SK-N-MC (cell line): ENCODE results near the gene ITGAV.
A peak's percentile ranks its signal among the peaks of the same experiment; 100 is the strongest.

ENCODE experiments used
- DNase-seq: peaks from one replicate; pipeline ENCODE4 v3.0.0-alpha.2; 2011; ENCODE audit warnings: low read depth, low spot score
- H3K27ac ChIP-seq: fragments of 200-600 bp; sonication (generic); 2 replicates; pipeline ENCODE4 v1.5.1; 2016; ENCODE audit warnings: mixed run types
- H3K36me3 ChIP-seq: fragments of 200-600 bp; sonication (generic); 2 replicates; pipeline ENCODE4 v1.6.1; 2017; ENCODE audit warnings: antibody characterized with exemption, low read length, mixed read lengths; ENCODE audit not compliant: insufficient read depth
- H3K4me3 ChIP-seq: fragments of 200-600 bp; sonication (generic); 2 replicates; pipeline ENCODE4 v1.5.1; 2016
- H3K9ac ChIP-seq: fragments of 200-600 bp; sonication (generic); 2 replicates; pipeline ENCODE4 v1.8.0; 2017; ENCODE audit warnings: mixed run types, mixed read lengths; ENCODE audit not compliant: insufficient read length
- H3K9me3 ChIP-seq: fragments of 200-600 bp; sonication (generic); 2 replicates; pipeline ENCODE4 v1.6.1; 2017; ENCODE audit warnings: low read depth, mild to moderate bottlenecking, antibody characterized with exemption, low read length, moderate library complexity, mixed read lengths
- EZH2 ChIP-seq: fragments of 200-600 bp; sonication (generic); IDR thresholded peaks from one replicate; pipeline ENCODE4 v1.6.1; 2017; ENCODE audit warnings: antibody characterized with exemption
- FOXP2 ChIP-seq: optimal IDR thresholded peaks from 2 replicates; pipeline ENCODE3; 2011; ENCODE audit warnings: mild to moderate bottlenecking, moderate library complexity; ENCODE audit not compliant: insufficient read depth; ENCODE audit errors: extremely low read length, control extremely low read depth
- POLR2AphosphoS5 ChIP-seq: IDR thresholded peaks from 2 replicates; pipeline ENCODE4 v1.6.1; 2012; ENCODE audit warnings: mild to moderate bottlenecking, low read depth, low read length, borderline replicate concordance

Gene ITGAV

GRCh38 chr2:186648130-186648529, 58.3 kb downstream of the ITGAV start:
- Histone ChIP-seq H3K36me3 (peaks cover 2% of the 10 kb centered on the region), H3K27ac (no peak overlapping the region), H3K9me3 (no peaks in the 10 kb centered on the region), H3K4me3 (no peak overlapping the region), H3K9ac (no peak overlapping the region)
- TF ChIP-seq POLR2AphosphoS5 (no peak), FOXP2 (no peak), EZH2 (no peak)
- DNase-seq, result no peak

DNA sequence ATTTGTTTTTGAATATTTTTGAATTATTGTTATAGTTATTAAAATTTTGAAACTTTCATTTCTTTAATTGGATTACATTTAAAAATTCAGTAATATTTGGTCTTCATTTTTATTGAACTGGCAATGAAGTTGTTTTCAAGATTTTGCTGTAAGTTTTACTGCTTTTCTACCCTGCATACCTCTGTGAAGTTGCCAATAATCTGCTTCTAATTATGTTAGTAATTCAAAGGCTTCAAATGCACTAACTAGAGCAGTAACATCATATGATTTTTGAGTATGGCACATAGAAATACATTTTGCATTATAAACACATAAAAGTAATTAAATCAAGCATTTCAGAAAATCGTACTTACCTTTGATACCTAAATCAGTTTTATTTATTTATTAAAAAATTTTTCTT, 63.7 kb downstream of the ITGAV start:
- Histone ChIP-seq H3K4me3 (no peak overlapping the region), H3K9me3 (no peaks in the 10 kb centered on the region), H3K36me3 (peaks cover 24% of the 10 kb centered on the region), H3K27ac (peak overlapping the region; percentile 52; the same call in 1 of the 2 replicates), H3K9ac (no peak overlapping the region)
- TF ChIP-seq FOXP2, result no peak
- TF ChIP-seq EZH2, result no peak
- no peak for TF ChIP-seq POLR2AphosphoS5
- DNase-seq, result no peak

DNA sequence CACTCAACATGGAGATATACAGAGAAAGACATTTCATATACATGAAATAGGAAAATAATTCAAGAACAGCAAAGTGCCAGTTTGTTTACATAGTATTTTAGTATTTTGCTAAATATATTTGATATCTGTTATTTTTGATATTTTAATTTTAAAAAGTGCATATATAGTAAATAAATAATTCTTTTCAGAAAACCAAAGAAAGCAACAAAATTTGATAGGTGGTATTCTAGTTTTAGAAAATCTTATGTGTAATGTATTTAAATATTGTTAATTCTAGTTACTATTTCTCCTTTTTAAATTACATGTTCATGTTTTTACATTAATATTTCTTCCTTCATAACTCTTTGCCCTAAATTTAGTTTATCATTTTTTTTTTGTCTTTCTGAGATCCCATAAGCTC, 69.5 kb downstream of the ITGAV start:
- no peak for TF ChIP-seq POLR2AphosphoS5
- TF ChIP-seq FOXP2, result no peak
- TF ChIP-seq EZH2, result no peak
- Histone ChIP-seq H3K36me3 (peaks cover 34% of the 10 kb centered on the region), H3K9ac (no peak overlapping the region), H3K27ac (no peak overlapping the region), H3K4me3 (no peak overlapping the region), H3K9me3 (no peaks in the 10 kb centered on the region)
- DNase-seq, result no peak

DNA sequence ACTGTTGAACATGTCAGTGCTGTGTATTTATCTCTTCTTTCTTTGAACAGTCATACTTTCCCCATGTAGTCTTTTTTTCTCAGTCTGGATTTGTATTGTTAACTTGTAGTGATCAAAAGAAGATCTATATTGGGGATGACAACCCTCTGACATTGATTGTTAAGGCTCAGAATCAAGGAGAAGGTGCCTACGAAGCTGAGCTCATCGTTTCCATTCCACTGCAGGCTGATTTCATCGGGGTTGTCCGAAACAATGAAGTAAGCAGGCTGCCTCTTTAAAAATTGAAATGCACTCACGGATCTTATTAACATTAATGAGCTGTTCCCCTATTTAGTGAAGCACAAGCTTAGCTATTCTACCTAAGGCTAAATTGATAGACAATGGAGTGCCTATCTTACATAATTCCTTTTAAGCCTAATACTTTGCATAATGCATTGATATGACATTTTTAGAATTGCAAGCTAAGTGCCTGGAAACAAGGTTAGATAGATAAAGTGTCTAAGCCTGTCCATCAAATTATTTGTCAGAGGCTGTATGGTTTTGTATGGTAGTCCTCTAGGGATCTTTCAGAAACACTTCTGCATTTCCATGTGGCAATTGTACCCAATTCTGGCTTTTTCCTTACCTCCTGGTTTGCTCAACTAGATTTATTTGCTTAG, 74.7 kb downstream of the ITGAV start:
- peaks cover 50% of the 10 kb centered on the region for H3K36me3 ChIP-seq
- no peak for TF ChIP-seq EZH2
- no peak for TF ChIP-seq FOXP2
- TF ChIP-seq POLR2AphosphoS5, result no peak

DNA sequence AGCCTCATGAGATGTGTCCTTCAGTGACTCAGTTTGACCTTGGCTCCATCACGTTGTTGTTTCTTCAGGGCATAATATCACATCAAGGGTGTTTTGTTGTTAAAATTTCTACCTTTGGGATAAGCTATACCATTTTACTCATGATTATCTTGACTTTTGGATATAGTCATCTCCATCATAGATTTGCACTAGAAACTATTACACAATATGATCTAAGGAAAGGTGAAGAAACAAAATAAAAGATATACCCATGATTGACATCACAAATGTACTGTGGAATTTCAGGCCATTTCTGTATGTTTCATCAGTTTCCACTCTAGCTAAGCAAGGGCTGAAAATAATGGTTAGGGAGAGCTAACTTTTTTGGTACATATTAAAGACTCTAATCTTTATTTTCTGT, 79.3 kb downstream of the ITGAV start:
- no peak overlapping the region for H3K4me3 ChIP-seq
- TF ChIP-seq POLR2AphosphoS5 (no peak), EZH2 (no peak), FOXP2 (no peak)
- no peak overlapping the region for H3K9ac ChIP-seq
- no peak for DNase-seq
- peaks cover 90% of the 10 kb centered on the region for H3K36me3 ChIP-seq
- H3K27ac ChIP-seq, result no peak overlapping the region
- H3K9me3 ChIP-seq, result peaks cover 13% of the 10 kb centered on the region

More for the DNA sequence above, 74.7 kb downstream of the ITGAV start:
- H3K9ac ChIP-seq, result no peak overlapping the region
- no peak overlapping the region for H3K4me3 ChIP-seq
- no peaks in the 10 kb centered on the region for H3K9me3 ChIP-seq
- no peak for DNase-seq
- H3K27ac ChIP-seq, result no peak overlapping the region

GRCh38 chr2:186670831-186671230, 81.0 kb downstream of the ITGAV start:
- DNase-seq, result no peak
- no peak overlapping the region for H3K4me3 ChIP-seq
- H3K36me3 ChIP-seq, result peaks cover 90% of the 10 kb centered on the region
- H3K9ac ChIP-seq, result no peak overlapping the region
- no peak overlapping the region for H3K27ac ChIP-seq
- peaks cover 13% of the 10 kb centered on the region for H3K9me3 ChIP-seq
- TF ChIP-seq EZH2 (no peak), FOXP2 (no peak), POLR2AphosphoS5 (no peak)

DNA sequence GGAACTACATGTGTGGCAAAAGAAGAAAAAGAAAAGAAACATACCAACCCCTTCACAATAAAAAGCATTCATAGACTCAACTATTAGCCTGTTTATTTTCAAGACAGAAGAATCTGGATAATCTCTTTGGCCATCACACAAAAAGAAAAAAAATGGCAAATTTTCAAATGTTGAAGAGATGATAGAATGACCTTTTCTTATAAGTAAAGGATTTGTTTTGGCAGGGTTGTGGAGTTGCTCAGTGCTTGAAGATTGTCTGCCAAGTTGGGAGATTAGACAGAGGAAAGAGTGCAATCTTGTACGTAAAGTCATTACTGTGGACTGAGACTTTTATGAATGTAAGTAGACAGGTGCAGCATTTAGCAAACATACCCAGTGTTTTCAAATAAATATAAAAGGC, 85.5 kb downstream of the ITGAV start:
- TF ChIP-seq EZH2, result no peak
- no peak for TF ChIP-seq POLR2AphosphoS5
- TF ChIP-seq FOXP2, result no peak
- Histone ChIP-seq H3K36me3 (peaks cover 64% of the 10 kb centered on the region), H3K27ac (no peak overlapping the region), H3K9ac (no peak overlapping the region), H3K9me3 (peaks cover 13% of the 10 kb centered on the region), H3K4me3 (no peak overlapping the region)
- DNase-seq, result no peak

- Histone ChIP-seq H3K36me3 (no peaks in the 10 kb centered on the region), H3K27ac (no peak overlapping the region), H3K9ac (no peak overlapping the region), H3K4me3 (no peak overlapping the region), H3K9me3 (no peaks in the 10 kb centered on the region; the same call in 1 of the 2 replicates)
- TF ChIP-seq FOXP2 (no peak), POLR2AphosphoS5 (no peak), EZH2 (no peak)
- no peak for DNase-seq
Measured at GRCh38 chr2:186683341-186683740, 93.5 kb downstream of the ITGAV start.

- Histone ChIP-seq H3K4me3 (no peak overlapping the region), H3K36me3 (no peaks in the 10 kb centered on the region), H3K9me3 (no peaks in the 10 kb centered on the region; the same call in 1 of the 2 replicates), H3K27ac (no peak overlapping the region), H3K9ac (no peak overlapping the region)
- TF ChIP-seq FOXP2, result no peak
- TF ChIP-seq EZH2, result no peak
- no peak for TF ChIP-seq POLR2AphosphoS5
- DNase-seq, result no peak
Measured at GRCh38 chr2:186687807-186688211, 98.0 kb downstream of the ITGAV start.
